ENCODE data around the gene KRT80.

DNA sequence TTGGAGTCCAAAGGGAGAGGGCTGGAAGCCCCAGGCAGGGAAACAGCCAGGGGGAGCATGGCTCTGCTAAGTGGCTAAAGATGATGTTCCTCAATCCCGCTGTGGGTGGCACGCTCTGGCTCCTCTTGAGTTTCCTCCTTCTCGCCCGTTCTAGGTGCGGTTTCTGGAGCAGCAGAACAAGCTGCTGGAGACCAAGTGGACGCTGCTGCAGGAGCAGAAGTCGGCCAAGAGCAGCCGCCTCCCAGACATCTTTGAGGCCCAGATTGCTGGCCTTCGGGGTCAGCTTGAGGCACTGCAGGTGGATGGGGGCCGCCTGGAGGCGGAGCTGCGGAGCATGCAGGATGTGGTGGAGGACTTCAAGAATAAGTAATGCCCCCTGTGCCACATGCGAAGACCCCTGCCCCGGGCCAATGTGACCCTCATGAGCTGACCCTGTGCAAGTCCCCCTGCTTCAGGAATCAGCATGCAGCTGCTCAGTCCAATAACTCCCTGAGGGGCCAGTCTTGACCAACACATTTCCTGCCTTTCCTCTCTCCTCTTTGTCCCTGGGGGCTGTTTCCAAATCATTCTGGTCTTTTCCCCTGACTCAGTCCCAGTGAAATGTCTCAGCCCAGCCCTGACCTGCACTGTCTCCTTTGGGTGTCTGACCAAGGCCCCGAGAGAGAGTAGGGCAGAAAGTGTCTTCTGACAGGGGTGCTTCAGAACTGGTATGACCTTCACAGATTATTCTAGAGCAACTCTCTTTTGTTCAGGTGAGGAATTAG lies 43.4 kb upstream of the KRT80 start:
- TF ChIP-seq CTCF (IDR thresholded peaks at IDR 0.05 in 2 of 3, conservative IDR thresholded peaks at IDR 0.05 in 1 of 3; ENCODE audit: borderline replicate concordance in 1 of 3, insufficient read depth in 1 of 3, low read depth in 2 of 3, low read length in 2 of 3) (no peak), ZNF274 (IDR thresholded peaks at IDR 0.05; ENCODE audit: low read depth, low read length) (no peak), EZH2phosphoT487 (IDR thresholded peaks at IDR 0.05; ENCODE audit: borderline replicate concordance) (no peak), SP1 (IDR thresholded peaks at IDR 0.05; ENCODE audit: low read depth) (no peak), POLR2A (IDR thresholded peaks at IDR 0.05; ENCODE audit: borderline replicate concordance, extremely low read depth, insufficient read depth, insufficient read length) (no peak), ZFX (IDR thresholded peaks at IDR 0.05) (no peak), TCF7L2 (IDR thresholded peaks at IDR 0.05; ENCODE audit: borderline replicate concordance, extremely low read depth, insufficient read depth, insufficient read length) (no peak), POLR2AphosphoS5 (IDR thresholded peaks at IDR 0.05; ENCODE audit: low read depth, low read length) (no peak)
- TF ChIP-seq, protein P1, sequence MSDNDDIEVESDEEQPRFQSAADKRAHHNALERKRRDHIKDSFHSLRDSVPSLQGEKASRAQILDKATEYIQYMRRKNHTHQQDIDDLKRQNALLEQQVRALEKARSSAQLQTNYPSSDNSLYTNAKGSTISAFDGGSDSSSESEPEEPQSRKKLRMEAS (IDR thresholded peaks at IDR 0.05) = no peak
